GM12872 (cell line): ENCODE measurements around the gene KRTAP10-1.

ENCODE experiments used
- TF ChIP-seq, protein P1 (sequence below): IDR thresholded peaks from 3 replicates; pipeline ENCODE4 v1.5.1; 2011; ENCODE audit warnings: low read depth, mild to moderate bottlenecking, low read length, moderate library complexity; ENCODE audit not compliant: insufficient read depth

Gene KRTAP10-1

GRCh38 chr21:44539991-44540666, at the start of gene KRTAP10-1:
Gene KRTAP10-1 (minus strand): TSS chr21:44540195. CDS start chr21:44540150, 45 bp downstream.
- TF ChIP-seq, protein P1, sequence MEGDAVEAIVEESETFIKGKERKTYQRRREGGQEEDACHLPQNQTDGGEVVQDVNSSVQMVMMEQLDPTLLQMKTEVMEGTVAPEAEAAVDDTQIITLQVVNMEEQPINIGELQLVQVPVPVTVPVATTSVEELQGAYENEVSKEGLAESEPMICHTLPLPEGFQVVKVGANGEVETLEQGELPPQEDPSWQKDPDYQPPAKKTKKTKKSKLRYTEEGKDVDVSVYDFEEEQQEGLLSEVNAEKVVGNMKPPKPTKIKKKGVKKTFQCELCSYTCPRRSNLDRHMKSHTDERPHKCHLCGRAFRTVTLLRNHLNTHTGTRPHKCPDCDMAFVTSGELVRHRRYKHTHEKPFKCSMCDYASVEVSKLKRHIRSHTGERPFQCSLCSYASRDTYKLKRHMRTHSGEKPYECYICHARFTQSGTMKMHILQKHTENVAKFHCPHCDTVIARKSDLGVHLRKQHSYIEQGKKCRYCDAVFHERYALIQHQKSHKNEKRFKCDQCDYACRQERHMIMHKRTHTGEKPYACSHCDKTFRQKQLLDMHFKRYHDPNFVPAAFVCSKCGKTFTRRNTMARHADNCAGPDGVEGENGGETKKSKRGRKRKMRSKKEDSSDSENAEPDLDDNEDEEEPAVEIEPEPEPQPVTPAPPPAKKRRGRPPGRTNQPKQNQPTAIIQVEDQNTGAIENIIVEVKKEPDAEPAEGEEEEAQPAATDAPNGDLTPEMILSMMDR, result no peak

GRCh38 chr21:44589094-44589493, 49.1 kb upstream of the KRTAP10-1 start:
- TF ChIP-seq, protein P1, result no peak

GRCh38 chr21:44585892-44586291, 45.9 kb upstream of the KRTAP10-1 start:
- TF ChIP-seq, protein P1, result no peak

DNA sequence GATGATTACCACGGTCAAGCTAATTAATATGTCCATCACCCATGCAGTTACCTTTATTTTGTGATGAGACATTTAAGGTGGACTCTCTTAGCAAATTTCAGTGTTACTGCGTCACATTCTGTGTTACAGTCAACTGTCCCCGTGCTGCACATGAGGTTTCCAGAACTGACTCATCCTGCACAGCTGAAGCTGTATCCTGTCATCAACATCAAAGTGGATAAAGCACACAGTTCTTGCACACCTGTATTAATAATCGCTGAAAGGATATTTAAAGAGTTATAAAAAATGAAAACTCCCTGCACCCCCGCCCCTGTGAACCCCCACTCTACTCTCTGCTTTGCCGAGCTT, 43.8 kb upstream of the KRTAP10-1 start:
- TF ChIP-seq, protein P1, result no peak

DNA sequence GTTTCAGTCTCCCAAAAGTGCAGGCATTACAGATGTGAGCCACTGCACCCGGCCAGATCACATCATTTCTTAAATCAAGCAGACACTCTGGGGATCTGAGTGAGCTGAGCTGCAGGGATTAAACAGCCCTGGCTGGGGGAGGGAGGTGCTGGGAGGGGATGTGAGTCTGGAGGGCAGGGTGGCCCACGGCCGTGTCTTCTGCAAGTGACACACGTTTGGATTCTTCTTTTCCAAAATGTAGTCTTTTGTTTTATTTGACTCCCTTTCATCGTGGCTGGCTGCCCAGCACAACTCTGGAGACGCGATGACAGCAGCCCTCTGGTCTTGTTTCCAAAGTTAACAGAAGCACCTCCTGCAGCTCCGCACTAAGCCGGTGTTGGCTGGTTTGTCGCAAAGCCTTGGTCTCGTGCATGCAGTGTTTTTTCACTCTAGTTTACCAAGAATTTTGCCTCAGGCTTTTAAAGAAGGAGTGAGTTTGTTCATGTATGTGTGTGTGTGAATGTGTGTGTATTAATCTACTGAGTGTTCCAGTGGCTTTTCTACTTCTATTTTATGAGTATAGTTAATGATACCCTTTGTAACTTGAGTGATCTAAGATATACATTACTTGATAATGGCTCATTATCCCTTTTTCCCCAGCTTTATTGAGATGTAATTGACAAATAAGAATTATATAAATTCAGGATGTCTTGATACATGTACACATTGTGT, 43.2 kb upstream of the KRTAP10-1 start:
- TF ChIP-seq, protein P1, result no peak

- TF ChIP-seq, protein P1, result no peak
Measured at GRCh38 chr21:44582055-44582454, 42.1 kb upstream of the KRTAP10-1 start.

GRCh38 chr21:44581158-44581557, 41.2 kb upstream of the KRTAP10-1 start:
- TF ChIP-seq, protein P1, result no peak
